Right lobe of liver (tissue), 4 donors: Measurements from ENCODE around the gene DLG2.
A peak's percentile ranks its signal among the peaks of the same experiment; 100 is the strongest.

Source experiments
- POLR2A ChIP-seq: fragments of 450-650 bp; IDR thresholded peaks from one replicate; pipeline ENCODE4 v1.6.1; 2017; ENCODE audit warnings: antibody characterized with exemption, mild to moderate bottlenecking
- TF ChIP-seq, protein P1 (sequence below), 4 donors: fragments of 200-600 bp in 3 of 4; fragments of 450-650 bp in 1 of 4; IDR thresholded peaks; one replicate each; pipeline versions ENCODE4 v1.5.1 to v1.8.0; 2016 to 2022; ENCODE audit warnings: antibody characterized with exemption in 4 of 4, mild to moderate bottlenecking in 2 of 4
- donor health status: DM: no; HTN: no; CAD: no.
- donor health status: DM: no; HTN: no; CAD: no.
- donor health status: DM: no; HTN: yes; CAD: no.

DNA sequence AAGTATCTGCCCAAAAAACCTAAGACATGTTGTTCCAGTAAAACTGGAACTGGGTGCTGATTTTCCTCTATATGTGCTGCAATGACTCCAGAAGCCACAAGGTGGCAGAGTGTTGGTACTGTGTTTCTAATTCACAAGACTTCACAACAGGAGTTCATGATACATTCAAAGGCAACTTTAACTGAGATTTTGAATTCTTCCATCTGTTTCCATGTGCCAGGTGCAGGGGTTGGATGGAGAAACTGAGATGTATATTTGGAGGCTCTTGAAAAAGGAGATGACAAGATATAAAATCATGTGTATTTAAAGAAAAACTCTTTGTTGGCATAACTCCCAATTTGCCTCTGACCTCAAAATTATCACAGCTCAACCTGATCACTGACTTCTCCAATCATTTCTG, 1242.4 kb downstream of the DLG2 start:
- TF ChIP-seq, protein P1, sequence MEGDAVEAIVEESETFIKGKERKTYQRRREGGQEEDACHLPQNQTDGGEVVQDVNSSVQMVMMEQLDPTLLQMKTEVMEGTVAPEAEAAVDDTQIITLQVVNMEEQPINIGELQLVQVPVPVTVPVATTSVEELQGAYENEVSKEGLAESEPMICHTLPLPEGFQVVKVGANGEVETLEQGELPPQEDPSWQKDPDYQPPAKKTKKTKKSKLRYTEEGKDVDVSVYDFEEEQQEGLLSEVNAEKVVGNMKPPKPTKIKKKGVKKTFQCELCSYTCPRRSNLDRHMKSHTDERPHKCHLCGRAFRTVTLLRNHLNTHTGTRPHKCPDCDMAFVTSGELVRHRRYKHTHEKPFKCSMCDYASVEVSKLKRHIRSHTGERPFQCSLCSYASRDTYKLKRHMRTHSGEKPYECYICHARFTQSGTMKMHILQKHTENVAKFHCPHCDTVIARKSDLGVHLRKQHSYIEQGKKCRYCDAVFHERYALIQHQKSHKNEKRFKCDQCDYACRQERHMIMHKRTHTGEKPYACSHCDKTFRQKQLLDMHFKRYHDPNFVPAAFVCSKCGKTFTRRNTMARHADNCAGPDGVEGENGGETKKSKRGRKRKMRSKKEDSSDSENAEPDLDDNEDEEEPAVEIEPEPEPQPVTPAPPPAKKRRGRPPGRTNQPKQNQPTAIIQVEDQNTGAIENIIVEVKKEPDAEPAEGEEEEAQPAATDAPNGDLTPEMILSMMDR (IDR thresholded peaks at IDR 0.05) = peak; percentile 62 to 87 (median 84)
- no peak for TF ChIP-seq POLR2A
